ENCODE results near the gene DNAH3.

Gene DNAH3

DNA sequence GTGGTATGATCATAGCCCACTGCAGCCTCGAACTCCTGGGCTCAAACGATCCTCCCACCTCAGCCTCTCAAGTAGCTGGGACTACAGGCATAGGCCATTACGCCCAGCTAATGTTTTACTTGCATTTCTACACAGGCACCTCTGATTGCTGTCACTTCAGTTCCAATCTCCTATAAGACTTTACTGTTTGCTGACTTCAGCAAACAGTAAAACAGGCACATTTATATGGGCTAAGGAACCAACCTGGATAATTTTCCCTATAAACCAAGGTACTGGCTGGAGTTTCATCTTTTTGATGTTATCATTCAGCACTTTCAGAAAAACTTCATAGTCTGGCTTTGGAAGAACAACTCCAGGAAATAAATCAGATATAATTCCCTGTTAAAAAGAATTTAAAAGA is 114.2 kb downstream of the DNAH3 start:
- no peak for DNase-seq (ENCODE audit: low read depth, low spot score)
- POLR2A ChIA-PET, result no interaction called here
- TF ChIP-seq, protein P1, sequence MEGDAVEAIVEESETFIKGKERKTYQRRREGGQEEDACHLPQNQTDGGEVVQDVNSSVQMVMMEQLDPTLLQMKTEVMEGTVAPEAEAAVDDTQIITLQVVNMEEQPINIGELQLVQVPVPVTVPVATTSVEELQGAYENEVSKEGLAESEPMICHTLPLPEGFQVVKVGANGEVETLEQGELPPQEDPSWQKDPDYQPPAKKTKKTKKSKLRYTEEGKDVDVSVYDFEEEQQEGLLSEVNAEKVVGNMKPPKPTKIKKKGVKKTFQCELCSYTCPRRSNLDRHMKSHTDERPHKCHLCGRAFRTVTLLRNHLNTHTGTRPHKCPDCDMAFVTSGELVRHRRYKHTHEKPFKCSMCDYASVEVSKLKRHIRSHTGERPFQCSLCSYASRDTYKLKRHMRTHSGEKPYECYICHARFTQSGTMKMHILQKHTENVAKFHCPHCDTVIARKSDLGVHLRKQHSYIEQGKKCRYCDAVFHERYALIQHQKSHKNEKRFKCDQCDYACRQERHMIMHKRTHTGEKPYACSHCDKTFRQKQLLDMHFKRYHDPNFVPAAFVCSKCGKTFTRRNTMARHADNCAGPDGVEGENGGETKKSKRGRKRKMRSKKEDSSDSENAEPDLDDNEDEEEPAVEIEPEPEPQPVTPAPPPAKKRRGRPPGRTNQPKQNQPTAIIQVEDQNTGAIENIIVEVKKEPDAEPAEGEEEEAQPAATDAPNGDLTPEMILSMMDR (IDR thresholded peaks at IDR 0.05; ENCODE audit: insufficient read depth, low read length, missing control alignments), result no peak
- no peak overlapping the region for H3K4me3 ChIP-seq (ENCODE audit: low read depth, low read length)
- CTCF ChIA-PET, result no interaction called here

DNA sequence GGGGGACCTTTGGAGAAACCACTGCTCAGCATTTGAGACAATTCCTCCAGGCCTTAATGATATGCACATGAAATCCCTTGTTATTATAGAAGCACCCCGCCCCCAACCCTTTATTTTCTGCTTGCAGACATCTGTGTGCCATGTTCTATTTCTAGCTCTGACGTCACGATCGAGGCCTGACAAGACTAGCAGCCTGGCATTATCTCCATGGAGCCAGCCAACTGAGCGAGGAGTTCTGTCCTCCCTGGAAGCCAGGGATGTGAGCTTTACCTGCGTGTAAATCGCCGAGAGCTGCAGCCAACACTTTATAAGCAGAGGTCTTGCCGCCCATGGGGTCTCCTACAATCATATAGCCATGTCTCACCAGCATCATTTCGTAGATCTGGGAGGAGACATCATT is 116.9 kb downstream of the DNAH3 start:
- DNase-seq (ENCODE audit: low read depth, low spot score), result no peak
- POLR2A ChIA-PET, result no interaction called here
- CTCF ChIA-PET, result interaction anchor here (0.6 kb wide), 1 partner anchor 32 kb away, joined by 3 read pairs; no protein-coding TSS in a partner anchor
- TF ChIP-seq, protein P1 (IDR thresholded peaks at IDR 0.05; ENCODE audit: insufficient read depth, low read length, missing control alignments), result no peak
- H3K4me3 ChIP-seq (ENCODE audit: low read depth, low read length), result no peak overlapping the region

DNA sequence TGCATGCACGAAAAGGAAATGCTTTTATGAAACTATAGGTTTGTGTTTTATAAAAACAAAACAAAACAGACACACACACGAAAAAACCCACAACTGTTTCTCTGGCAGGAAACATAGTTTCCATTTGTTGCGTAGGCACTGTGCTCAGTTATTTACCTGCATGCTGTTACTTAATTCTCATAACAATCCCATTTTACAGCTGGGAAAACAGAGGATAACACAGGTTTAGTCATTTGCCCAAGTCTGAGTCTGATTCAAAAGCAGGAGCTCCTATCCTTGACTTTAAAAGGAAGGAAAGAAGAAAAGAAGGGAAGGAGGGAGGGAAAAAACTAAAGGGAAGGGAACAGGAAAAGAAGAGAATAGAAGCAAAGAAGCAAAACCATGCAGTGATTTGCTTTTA is 117.4 kb downstream of the DNAH3 start:
- H3K4me3 ChIP-seq (ENCODE audit: low read depth, low read length), result no peak overlapping the region
- DNase-seq (ENCODE audit: low read depth, low spot score), result no peak
- CTCF ChIA-PET, result no interaction called here
- TF ChIP-seq, protein P1 (IDR thresholded peaks at IDR 0.05; ENCODE audit: insufficient read depth, low read length, missing control alignments), result no peak
- POLR2A ChIA-PET, result interaction anchor here (0.6 kb wide), 1 partner anchor 118 kb away, joined by 3 read pairs; no protein-coding TSS in a partner anchor

DNA sequence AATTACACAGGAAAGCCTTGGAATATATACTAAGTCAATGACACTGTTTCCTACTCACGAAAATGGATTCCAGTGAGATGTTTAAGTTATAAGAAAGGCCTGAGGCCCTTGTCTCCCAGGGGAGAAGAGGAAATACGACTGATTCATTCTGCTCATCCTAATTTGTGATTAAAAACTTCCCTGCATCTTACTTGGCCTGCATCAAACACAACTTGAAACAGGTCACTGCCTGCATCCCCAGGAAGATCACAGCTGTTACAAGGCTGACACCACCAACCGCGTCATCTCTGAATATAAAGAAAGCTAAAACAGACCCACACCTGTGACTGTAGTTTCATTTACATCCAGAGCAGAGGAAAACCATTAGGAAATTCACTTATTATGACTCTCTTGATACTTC is 121.9 kb downstream of the DNAH3 start:
- H3K4me3 ChIP-seq (ENCODE audit: low read depth, low read length), result no peak overlapping the region
- no peak for DNase-seq (ENCODE audit: low read depth, low spot score)
- POLR2A ChIA-PET, result no interaction called here
- TF ChIP-seq, protein P1 (IDR thresholded peaks at IDR 0.05; ENCODE audit: insufficient read depth, low read length, missing control alignments), result no peak
- CTCF ChIA-PET, result no interaction called here

DNA sequence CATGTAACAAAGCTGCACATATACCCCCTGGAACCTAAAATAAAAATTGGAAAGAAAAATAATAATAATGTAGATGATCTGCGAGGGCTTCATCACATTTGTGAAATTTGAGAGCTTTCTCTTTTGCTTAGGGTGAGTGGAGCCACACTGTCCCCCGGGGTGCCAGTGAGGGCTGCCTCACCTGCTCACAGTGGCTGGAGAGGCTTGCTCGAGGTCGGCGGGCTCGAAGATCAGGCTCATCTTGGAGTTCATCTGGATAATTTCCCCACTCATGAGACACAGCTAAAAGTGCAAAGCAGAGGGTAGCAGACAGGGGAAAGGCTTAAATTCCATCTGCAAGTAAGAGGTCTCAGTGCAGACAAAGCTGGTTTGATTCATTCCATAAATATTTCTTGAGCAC is 123.8 kb downstream of the DNAH3 start:
- H3K4me3 ChIP-seq (ENCODE audit: low read depth, low read length), result no peak overlapping the region
- CTCF ChIA-PET, result interaction anchor here (0.6 kb wide), 1 partner anchor 533 kb away, joined by 3 read pairs; no protein-coding TSS in a partner anchor
- POLR2A ChIA-PET, result no interaction called here
- DNase-seq (ENCODE audit: low read depth, low spot score), result no peak
- TF ChIP-seq, protein P1 (IDR thresholded peaks at IDR 0.05; ENCODE audit: insufficient read depth, low read length, missing control alignments), result no peak

DNA sequence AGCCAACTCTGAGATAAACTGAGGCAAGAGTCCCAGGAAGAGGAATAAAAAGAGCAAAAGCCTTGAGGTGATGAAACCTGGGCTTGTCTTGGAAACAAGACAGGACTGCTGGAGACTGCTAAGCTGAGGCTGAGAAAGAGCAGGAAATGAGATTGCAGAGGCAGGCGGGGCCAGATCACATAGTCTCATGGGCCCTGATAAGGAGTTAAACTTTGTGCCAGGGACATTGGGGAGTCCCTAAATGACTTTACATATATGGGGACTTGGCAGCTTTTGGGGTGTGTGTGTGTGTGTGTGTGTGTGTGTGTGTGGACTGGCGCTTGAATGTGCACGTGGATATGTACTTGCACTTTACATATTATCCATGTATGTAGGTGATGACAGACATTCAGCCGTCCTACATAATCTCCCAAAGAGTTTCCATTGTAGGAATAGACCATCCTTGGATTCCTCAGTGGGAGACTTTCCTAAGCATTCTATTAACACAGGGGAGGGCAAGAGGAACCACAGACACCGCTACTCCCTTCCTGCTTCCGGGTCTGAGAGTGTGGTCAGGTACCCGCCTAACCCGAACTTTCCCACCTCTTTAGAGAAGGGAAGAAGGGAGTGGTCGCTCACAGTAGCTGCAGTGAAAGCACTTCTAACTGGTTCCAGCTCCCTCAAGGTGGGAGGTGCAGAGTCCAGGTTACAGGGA is 127.0 kb downstream of the DNAH3 start:
- TF ChIP-seq, protein P1 (IDR thresholded peaks at IDR 0.05; ENCODE audit: insufficient read depth, low read length, missing control alignments), result no peak
- ChIA-PET POLR2A (no interaction called here), CTCF (no interaction called here)

More for the DNA sequence above, 127.0 kb downstream of the DNAH3 start:
- no peak for DNase-seq (ENCODE audit: low read depth, low spot score)
- H3K4me3 ChIP-seq (ENCODE audit: low read depth, low read length), result no peak overlapping the region
